NCI-H2029 (cell line): ENCODE measurements around the gene MYCBP2.
"Not testable (repeated sequence)": the region's sequence is repeated elsewhere in the genome, so short reads cannot be mapped to it uniquely, and the experiment has no call there.

Experiments used
- DNase-seq: peaks from one replicate; lab custom pipeline; 2025; lab: John Stamatoyannopoulos, UW

MYCBP2 gene

DNA sequence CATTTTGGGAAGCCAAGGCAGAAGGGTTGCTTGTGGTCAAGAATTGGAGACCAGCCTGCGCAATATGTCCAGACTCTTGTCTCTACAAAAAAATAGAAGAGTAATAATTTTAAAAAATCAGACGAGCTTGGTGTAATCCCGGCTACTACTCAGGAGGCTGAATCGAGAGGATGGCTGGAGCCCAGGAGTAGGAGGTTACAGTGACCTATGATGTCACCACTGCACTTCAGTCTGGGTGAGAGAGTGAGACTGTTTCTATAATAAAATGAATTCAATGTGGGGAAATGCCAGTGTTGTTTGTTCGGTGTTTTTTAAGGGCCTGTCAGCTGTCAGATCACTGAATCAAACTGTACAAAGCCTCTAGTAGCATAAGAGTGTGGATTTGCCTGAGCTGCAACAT lies 298.7 kb downstream of the MYCBP2 start:
- DNase-seq: peak; percentile 50

DNA sequence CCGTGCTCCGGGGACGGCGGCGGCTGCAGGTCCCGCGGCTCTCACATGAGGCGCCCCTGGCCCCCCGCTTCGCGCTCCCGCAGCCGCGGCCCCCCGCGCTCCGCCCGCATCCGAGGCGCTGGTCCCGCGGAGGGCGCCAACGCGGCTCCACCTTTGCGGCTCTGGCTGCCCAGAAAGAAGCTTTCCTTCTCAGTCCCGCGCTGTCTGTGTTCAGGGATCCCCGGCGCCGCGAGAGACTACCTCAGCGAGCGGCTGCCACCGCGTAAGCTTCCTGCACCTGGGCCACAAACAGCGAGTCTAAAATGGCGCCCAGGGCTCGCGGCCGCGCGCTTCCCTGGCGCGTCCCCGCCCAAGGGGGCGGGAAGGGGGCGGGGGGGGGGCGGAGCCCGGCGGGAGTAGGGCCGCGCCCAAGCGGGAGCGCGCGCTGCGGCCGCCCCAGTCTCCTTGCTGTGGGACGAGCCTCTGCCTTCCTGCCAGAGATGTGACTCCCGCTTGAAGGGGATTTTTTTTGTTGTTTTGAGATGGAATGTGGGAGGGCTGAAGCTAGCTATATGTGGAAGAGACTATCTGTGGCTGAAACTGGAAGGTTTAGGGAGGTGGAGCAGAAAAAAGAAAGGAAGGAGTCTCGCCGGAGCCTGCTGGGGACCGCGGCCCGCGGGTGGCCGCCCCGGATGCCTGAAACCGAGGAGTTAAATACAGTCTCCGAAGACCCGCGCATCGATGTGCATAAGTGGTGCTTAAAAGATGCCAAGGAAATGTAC lies 299.9 kb downstream of the MYCBP2 start, which contains the start of gene FBXL3:
TSS of gene FBXL3 (minus strand) at position 299 of the 761 bp plus-strand sequence. CDS start 5,299 bp downstream, outside the sequence.
- DNase-seq: peak; percentile 42

DNA sequence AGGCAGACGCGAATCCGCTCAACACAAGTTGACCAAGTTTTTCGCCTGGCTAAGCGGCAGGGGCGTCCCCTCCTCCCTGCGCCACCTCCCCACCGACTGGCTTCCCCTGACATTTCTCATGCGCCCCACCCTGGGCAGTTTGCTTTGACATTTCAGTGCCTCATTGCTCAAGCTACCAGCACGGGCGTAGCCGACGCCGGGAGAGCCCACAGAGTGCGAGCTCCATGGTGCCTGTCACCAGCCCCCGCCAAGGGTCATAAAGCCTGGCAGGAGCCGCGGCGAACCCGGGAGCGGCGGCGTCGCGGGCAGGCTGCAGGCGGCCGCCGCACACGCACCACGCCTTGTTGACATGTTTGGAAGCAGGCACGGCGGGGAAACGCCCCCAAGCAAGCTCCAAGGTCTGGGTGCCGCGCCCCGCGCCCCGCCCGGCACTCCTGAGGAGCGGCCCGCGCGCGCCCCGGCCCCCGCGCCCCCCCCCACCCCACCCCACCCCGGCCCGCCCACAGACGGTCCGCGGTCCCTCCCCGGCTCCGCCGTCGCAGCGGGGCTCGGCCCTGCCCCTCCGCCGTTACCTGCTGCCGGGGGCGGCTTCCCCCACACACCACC lies 300.5 kb downstream of the MYCBP2 start:
- peak; percentile 18 for DNase-seq

DNA sequence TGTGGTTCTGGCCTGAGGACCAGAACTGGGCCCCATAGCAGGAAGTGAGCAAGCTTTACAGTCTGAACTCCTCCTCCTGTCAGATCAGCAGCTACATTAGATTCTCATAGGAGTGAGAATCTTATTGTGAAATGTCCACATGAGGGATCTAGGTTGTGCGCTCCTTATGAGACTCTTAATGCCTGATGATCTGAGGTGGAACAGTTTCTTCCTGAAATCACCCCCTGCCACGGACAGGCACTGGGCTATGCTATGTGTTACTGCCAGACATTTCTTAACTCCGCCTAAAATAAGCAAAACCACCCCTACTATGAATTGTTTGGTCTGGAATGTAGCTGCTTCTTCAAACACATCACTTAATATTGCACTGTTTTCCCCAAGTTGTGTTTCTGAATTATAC lies 304.6 kb downstream of the MYCBP2 start:
- DNase-seq: no peak

DNA sequence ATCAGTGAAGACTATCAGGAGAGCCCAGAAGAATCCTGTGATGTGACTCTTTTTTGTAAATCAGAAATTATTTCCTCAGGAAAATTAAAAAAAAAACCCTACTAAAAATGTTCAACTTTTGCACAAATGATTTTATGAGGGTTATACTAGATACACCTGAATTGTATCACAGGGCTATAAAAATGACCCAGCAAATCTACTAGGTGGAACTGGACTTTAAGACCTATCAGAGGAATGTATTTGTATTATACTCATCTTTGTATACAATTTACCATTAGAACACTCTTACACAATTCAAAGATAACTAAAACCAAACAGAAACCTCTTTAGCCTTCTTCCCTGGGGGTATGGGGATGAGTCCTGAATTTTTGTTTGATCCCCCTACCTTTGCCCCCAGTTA lies 307.1 kb downstream of the MYCBP2 start:
- no peak for DNase-seq

DNA sequence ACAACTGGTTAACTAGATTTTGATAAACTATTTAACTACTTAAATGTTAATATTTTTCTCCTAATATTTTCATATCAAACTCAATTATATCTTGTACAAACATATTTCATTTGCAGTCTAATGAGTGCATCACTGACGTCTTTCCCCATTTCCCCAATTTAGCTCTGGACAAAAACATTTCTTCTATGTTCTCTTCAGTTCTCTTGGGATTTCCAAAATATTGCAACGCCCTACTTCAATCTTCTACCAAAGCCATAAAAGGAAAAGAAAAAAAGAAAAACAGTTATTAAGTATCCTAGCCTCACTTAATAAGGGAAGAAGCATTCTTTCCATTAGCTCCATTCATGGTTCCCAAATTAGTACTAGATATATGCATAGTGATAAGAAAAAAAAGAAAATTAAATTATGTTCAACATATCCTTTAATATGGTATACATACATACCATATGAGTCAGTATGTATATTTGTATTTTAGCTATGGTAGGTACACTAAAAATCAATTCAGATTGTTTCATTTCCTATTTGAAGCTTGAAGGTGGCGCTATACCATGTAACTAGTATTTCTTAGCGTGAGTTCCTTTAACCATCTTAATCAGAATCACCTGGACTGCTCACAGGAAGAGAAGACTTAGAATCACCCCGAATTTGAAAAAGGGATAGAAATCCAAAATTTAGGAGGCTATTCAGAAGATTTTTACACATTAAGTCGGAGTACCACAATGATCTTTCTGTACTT lies 309.8 kb downstream of the MYCBP2 start:
- DNase-seq: no peak

DNA sequence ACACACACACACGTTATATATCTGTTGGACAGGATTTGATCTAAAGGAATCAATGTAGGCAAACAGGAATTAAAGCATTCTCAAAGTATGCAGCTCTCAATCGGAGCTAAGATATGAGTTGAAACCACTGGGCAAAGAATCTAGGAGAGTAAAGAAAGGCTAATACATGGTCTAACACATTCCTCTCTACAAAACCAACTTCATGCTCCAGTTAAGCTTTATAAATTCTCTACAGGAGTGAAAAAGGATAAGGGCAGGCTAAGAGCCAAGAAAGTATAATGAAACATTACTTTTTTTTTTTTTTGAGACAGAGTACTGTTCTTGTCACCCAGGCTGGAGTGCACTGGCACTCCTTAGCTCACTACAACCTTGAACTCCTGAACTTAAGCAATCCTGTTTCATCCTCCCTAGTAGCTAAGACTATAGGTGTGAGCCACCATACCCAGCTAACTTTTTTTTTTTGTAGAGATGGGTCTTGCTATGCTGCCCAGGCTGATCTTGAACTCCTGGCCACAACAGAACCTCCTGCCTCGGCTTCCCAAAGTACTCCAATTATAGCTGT lies 310.6 kb downstream of the MYCBP2 start:
- DNase-seq: no peak

DNA sequence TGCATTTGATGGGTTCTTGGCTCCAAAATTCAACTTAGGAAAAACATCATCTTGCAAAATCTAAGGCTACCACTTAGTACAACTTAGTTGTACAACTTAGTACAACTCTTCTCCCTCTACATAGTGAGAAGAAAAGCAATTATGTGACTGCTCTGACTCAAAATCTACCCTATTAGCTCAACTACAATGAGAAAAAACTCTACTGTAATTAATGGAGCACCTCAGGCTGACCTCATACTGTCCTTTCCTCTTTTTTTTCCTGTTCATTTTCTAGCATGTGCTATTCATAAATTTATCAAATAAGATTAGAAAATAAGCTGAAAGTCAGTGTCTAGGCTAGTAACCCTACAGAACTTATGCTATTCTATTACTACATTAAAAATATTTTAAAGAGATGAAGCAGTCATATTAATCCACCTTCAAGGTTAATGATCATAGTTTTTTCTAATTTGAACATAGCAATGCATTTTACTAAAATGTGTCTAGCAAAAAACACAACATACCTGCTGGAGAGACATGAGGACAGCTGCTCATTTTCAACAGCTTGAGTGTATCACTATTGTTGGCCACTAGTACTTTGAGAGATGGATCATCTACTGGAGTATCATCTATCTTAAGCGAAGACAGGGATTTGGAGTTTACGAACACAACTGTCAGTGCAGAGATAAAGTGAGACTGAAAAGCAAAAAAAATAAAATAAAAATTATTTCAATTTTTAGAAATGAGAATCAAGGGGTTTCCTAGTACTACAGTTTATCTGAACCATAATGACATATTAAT lies 311.8 kb downstream of the MYCBP2 start:
- DNase-seq: no peak

DNA sequence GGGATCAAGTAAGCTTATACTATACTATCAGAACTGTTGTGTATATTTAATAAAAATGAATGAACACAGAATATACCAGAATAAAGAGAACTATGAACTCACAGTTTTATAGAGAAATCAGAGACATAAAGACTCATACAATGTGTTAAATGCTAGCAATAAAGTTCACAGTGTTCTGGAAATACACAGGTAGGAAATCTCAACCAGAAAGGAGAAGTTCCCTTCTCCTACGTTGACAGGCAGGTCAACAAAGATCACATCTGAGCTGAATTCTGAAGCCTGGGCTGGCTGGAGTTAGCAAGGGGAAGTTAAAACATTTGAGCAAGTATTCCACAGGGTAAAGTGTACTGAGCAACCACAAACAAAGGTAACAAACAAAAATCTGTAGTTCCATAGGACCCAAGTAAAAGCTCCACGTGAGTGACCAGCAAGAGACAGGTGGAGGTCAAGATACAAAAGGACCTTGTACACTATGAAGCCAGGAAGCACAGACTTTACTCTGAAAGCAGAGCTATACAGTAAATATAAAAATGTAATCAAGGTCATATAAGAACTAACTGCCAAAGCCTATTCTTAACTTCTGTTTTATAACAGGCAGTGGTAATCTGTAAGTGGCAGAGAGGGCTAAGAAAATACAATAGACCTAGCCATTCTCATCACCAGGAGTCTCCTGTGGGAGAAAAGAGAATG lies 312.9 kb downstream of the MYCBP2 start:
- DNase-seq: no peak

DNA sequence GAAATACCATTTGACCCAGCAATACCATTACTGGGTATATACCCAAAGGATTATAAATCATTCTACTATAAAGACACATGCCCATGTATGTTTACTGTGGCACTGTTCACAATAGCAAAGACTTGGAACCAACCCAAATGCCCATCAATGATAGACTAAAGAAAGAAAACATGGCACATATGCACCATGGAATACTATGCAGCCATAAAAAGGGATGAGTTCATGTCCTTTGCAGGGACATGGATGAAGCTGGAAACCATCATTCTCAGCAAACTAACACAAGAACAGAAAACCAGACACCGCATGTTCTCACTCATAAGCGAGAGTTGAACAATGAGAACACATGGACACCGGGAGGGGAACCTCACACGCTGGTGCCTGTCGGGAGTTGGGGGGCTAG lies 317.2 kb downstream of the MYCBP2 start:
- not testable (repeated sequence) for DNase-seq

DNA sequence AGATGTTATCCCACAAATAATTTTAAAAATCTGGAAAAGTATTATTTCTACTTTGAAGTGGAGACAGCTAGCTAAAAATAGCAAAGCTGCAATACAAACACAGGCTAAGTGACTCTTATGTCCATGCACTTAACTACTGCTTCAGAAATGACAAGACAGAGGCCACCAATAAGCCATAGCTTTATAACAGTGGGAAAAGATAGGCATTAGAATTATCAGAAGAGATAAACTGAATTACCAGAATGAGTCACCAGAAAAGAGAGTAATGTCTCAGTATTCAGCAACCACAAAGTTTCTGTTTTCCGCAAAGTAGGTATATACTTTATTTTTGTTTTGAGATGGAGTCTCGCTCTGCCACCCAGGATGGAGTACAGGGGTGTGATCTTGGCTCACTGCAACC lies 317.9 kb downstream of the MYCBP2 start:
- no peak for DNase-seq

DNA sequence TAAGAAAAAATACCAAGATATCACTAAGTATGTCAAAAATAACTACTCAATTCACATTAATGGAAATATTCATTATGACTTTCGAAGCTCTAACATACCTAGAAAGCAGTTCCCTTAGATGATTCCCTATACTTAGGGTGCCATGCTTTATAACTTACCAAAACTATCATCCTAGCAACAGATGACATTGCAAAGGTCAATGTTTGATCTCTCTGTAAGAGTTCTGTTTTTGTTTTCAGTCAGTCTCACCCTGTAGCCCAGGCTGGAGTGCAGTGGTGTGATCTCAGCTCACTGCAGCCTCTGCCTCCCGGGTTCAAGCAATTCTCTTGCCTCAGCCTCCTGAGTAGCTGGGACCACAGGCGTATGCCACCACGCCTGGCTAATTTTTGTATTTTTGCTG lies 318.6 kb downstream of the MYCBP2 start:
- DNase-seq: not testable (repeated sequence)

DNA sequence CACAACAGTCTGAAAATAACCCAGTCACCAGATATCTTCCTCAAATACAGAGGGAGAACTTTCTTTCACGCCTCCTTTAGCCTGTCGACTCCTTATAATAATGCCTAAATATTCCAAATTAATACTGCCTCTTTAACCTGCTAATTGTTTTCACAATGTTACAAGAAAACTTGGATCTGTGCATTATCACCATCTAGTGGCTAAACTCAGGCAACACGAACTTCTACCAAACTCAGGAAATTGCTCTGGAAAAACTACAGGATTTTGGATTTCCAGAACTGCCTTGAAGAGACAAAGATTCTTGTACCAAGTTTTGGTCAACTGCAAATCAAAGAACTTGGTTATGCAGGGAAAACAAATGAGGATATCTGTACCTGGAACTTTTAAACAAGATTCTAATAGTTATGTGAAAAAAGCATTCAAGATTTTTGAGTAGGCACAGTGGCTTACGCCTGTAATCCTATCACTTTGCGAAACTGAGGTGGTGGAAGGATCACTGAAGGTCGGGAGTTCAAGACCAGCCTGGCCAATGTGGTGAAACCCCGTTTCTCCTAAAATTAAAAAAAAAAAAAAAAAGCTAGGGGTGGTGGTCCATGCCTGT lies 324.2 kb downstream of the MYCBP2 start:
- no peak for DNase-seq

DNA sequence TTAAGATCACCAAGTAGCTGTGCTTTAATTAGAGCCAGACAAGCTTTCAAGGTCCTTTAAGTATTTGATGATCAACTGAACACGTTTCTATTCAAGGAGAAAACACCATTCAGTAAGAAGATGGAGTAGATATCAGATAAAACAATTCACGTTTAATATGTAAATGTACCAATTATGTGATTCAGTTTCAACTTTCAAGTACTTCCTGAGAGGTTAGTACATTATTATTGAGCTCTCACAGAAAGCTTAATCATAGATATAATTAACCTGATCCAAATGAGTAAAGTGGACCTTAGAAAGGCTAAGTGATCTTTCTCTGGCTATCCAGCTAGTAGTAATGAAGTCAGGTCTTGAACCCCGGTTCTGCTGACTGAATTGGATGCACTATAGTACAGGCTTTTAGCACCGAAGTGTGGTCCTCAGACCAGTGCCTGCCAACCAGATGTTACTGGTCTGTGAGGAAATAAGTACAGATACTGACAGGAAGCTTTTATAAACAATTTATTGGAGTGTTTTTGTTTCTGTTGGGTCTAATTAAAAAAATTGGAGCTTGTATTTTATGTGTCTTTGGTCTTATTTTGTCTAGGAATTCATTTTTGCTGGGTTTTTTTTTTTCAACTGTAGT lies 324.8 kb downstream of the MYCBP2 start:
- no peak for DNase-seq

DNA sequence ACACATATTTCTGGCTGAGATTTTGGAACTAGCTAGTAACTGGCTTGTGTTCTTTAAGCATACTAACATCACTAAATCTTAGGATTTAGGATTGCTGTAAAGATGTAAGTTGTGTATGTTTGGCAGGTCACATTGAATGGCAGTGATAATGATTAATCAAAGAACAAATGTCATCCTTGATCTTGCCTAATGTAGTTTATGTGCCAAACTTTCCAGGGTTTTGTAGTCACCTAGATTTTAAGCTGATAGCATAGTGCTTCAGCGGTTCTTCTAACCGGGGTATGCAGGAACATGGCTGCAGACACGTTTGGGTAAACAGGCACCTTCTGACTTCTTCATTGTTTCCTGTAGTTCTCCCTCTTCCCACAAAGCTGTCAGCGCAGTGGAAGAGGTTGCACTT lies 325.4 kb downstream of the MYCBP2 start:
- DNase-seq: no peak

DNA sequence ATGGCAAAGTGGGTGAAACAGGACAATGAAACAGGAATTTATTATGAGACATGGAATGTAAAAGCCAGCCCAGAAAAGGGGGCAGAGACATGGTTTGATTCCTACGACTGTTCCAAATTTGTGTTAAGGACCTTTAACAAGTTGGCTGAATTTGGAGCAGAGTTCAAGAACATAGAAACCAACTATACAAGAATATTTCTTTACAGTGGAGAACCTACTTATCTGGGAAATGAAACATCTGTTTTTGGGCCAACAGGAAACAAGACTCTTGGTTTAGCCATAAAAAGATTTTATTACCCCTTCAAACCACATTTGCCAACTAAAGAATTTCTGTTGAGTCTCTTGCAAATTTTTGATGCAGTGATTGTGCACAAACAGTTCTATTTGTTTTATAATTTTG lies 326.4 kb downstream of the MYCBP2 start:
- no peak for DNase-seq
